Gastroesophageal sphincter (tissue), 4 donors: ENCODE results near the gene NOS1. TPM values are rescaled to one million over a fixed set of nuclear protein-coding genes. Genes with fewer than 3 reads are reported as not detected.

ENCODE experiments used
- ATAC-seq: fragments of 150-250 bp; one replicate; pipeline ENCODE4 v1.9.1; 2016; ENCODE audit warnings: mild to moderate bottlenecking, moderate library complexity
- H3K27ac ChIP-seq, 4 donors: fragments of 200-600 bp; sonication (generic) in 3 of 4; 1 replicate in 3 of 4; 2 replicates in 1 of 4; pipeline ENCODE4 v1.5.1; 2016 to 2019
- H3K27me3 ChIP-seq: fragments of 200-600 bp; sonication (generic); one replicate; pipeline ENCODE4 v1.5.1; 2019
- H3K36me3 ChIP-seq, 2 donors: fragments of 200-600 bp; sonication (generic); one replicate each; pipeline ENCODE4 v1.5.1; 2019; ENCODE audit warnings: control low read depth in 1 of 2
- H3K4me1 ChIP-seq, 3 donors: fragments of 200-600 bp; sonication (generic); 1 replicate in 2 of 3; 2 replicates in 1 of 3; pipeline ENCODE4 v1.5.1; 2016 to 2019; ENCODE audit warnings: control low read depth in 2 of 3
- H3K4me3 ChIP-seq, 2 donors: fragments of 200-600 bp; sonication (generic); one replicate each; pipeline ENCODE4 v1.5.1; 2019; ENCODE audit warnings: mild to moderate bottlenecking in 1 of 2, moderate library complexity in 1 of 2
- H3K9me3 ChIP-seq, 3 donors: fragments of 200-600 bp; sonication (generic); one replicate each; pipeline ENCODE4 v1.5.1; 2017 to 2019; ENCODE audit warnings: control low read depth in 2 of 3
- EP300 ChIP-seq: sonication (generic); formaldehyde crosslinking; IDR thresholded peaks from one replicate; pipeline ENCODE4 v1.6.1; 2017; ENCODE audit warnings: antibody characterized with exemption, mild to moderate bottlenecking
- POLR2A ChIP-seq, 2 donors: fragments of 450-650 bp; IDR thresholded peaks; one replicate each; pipeline ENCODE4 v1.6.1; 2017; ENCODE audit warnings: antibody characterized with exemption in 2 of 2, mild to moderate bottlenecking in 2 of 2, moderate library complexity in 1 of 2
- POLR2AphosphoS5 ChIP-seq: sonication (generic); formaldehyde crosslinking; IDR thresholded peaks from one replicate; pipeline ENCODE4 v1.6.1; 2017; ENCODE audit warnings: antibody characterized with exemption
- WGBS, 2 donors: methylation state at CpG; one replicate each; pipeline ENCODE4 v1.1.5; 2018; ENCODE audit warnings: low coverage in 1 of 2; 5-methylcytosine and 5-hydroxymethylcytosine counted together
- total RNA-seq, 4 donors: library from RNA; depleted of rRNA; stranded (reverse); fragments of >200 nt; gene quantifications; one replicate each; pipeline ENCODE4 v1.1.0, GENCODE V29; 2016
- TF ChIP-seq, protein P1 (sequence below), 4 experiments: fragments of 200-600 bp in 2 of 4; fragments of 450-650 bp in 2 of 4; sonication (generic) in 1 of 4; IDR thresholded peaks; one replicate each; pipeline ENCODE4 v1.5.1; 2017 to 2019; ENCODE audit warnings: antibody characterized with exemption in 4 of 4, mild to moderate bottlenecking in 2 of 4, moderate library complexity in 2 of 4

Gene NOS1
- total RNA-seq, 4 donors from 2014 or later: 0.62 to 1.8 (median 1.4) TPM

DNA sequence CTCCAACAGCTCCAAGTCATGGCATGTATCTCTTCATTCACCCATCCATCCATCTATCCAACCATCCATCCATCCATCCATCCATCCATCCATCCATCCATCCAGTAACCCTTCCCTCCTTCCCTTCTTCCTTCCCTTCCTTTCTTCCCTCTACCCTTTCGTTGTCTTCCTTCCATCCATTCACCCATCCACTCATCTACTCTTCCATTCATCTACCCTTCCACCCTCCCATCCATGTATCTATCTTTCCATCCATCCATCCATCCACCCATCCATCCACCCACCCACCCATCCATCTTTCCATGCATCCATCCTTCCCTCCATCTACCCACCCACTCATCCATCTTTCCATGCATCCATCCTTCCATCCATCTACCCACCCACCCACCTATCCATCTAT lies 117.9 kb downstream of the NOS1 start:
- no peak for TF ChIP-seq EP300
- TF ChIP-seq, protein P1, sequence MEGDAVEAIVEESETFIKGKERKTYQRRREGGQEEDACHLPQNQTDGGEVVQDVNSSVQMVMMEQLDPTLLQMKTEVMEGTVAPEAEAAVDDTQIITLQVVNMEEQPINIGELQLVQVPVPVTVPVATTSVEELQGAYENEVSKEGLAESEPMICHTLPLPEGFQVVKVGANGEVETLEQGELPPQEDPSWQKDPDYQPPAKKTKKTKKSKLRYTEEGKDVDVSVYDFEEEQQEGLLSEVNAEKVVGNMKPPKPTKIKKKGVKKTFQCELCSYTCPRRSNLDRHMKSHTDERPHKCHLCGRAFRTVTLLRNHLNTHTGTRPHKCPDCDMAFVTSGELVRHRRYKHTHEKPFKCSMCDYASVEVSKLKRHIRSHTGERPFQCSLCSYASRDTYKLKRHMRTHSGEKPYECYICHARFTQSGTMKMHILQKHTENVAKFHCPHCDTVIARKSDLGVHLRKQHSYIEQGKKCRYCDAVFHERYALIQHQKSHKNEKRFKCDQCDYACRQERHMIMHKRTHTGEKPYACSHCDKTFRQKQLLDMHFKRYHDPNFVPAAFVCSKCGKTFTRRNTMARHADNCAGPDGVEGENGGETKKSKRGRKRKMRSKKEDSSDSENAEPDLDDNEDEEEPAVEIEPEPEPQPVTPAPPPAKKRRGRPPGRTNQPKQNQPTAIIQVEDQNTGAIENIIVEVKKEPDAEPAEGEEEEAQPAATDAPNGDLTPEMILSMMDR (IDR thresholded peaks at IDR 0.05): no peak
- no peak for TF ChIP-seq POLR2A (IDR thresholded peaks at IDR 0.05)
- no peak for TF ChIP-seq POLR2AphosphoS5
- Histone ChIP-seq H3K27ac (no peak overlapping the region), H3K9me3 (peaks cover 0 to 10% (median 0%) of the 10 kb centered on the region in 3 donors), H3K36me3 (no peaks in the 10 kb centered on the region), H3K4me3 (no peak overlapping the region), H3K4me1 (no peaks in the 10 kb centered on the region), H3K27me3 (peaks cover 15% of the 10 kb centered on the region)
- 85 to 100% methylated on average over 1 of the region's 1 CpG for WGBS, 2 donors
- no peak for ATAC-seq

DNA sequence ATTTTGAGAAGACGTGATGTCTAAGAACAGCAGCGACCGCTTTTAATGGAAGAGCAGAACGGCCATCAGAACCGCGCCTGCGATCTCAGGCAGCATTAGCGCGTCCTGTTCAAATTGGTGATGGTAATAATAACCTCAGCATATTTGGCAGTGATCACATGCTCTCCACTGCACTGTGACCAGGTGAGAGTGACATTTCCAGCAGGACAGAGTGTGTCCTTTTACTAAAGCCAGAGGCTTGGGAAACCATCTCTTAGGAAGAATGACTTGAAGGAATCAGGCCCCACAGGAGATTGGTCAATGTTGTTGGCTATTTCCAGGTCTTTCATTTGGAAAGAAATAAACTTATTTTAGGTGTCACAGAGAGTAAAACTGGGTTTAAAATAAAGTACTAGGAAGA lies 119.7 kb downstream of the NOS1 start:
- no peaks in the 10 kb centered on the region for H3K36me3 ChIP-seq
- H3K9me3 ChIP-seq: peaks cover 0 to under 1% (median 0%) of the 10 kb centered on the region in 3 donors
- 88 to 91% methylated on average over 9 of the region's 9 CpGs for WGBS, 2 donors
- no peaks in the 10 kb centered on the region for H3K4me1 ChIP-seq
- TF ChIP-seq POLR2A (IDR thresholded peaks at IDR 0.05) (no peak), EP300 (no peak), POLR2AphosphoS5 (no peak)
- TF ChIP-seq, protein P1 (IDR thresholded peaks at IDR 0.05): no peak
- H3K4me3 ChIP-seq: no peak overlapping the region
- ATAC-seq: no peak
- H3K27ac ChIP-seq: no peak overlapping the region
- peaks cover 21% of the 10 kb centered on the region for H3K27me3 ChIP-seq

- H3K9me3 ChIP-seq: no peaks in the 10 kb centered on the region
- no peaks in the 10 kb centered on the region for H3K4me1 ChIP-seq
- no peak overlapping the region for H3K27ac ChIP-seq
- H3K27me3 ChIP-seq: peaks cover 32% of the 10 kb centered on the region
- TF ChIP-seq, protein P1 (IDR thresholded peaks at IDR 0.05): no peak
- TF ChIP-seq POLR2A (IDR thresholded peaks at IDR 0.05) (no peak), POLR2AphosphoS5 (no peak), EP300 (no peak)
- no peak overlapping the region for H3K4me3 ChIP-seq
- 79 to 82% methylated on average over 4 of the region's 4 CpGs for WGBS, 2 donors
- no peaks in the 10 kb centered on the region for H3K36me3 ChIP-seq
- ATAC-seq: no peak
These were observed 121.2 kb downstream of the NOS1 start for GRCh38 chr12:117240081-117240755.

GRCh38 chr12:117236456-117237001 lies 124.9 kb downstream of the NOS1 start:
- no peaks in the 10 kb centered on the region for H3K9me3 ChIP-seq

More at GRCh38 chr12:117236456-117237001, 124.9 kb downstream of the NOS1 start:
- no peak overlapping the region for H3K27ac ChIP-seq
- no peaks in the 10 kb centered on the region for H3K36me3 ChIP-seq
- no peaks in the 10 kb centered on the region for H3K4me1 ChIP-seq
- 0 to 13% methylated on average over 3 to 7 of the region's 13 CpGs for WGBS, 2 donors
- H3K27me3 ChIP-seq: peaks cover 65% of the 10 kb centered on the region
- TF ChIP-seq POLR2A (IDR thresholded peaks at IDR 0.05): no peak
- TF ChIP-seq, protein P1 (IDR thresholded peaks at IDR 0.05): peak in 2 of 4 experiments; percentile 45 to 70
- H3K4me3 ChIP-seq: no peak overlapping the region
- no peak for ATAC-seq
